Heart left ventricle (tissue), 16 donors: ENCODE results near the gene FGD4. TPM values are rescaled to one million over a fixed set of nuclear protein-coding genes. Genes with fewer than 3 reads are reported as not detected.

Experiments
- ATAC-seq, 4 donors: fragments of 200-7000 bp; cut with Tn5 transposase; one replicate each; pipeline ENCODE4 v1.9.1; 2020 to 2022; ENCODE audit warnings: moderate library complexity in 4 of 4, mild to moderate bottlenecking in 3 of 4, moderate number of reproducible peaks in 1 of 4
- DNase-seq, 5 donors: peaks; one replicate each; pipeline ENCODE4 v3.0.0-alpha.2; 2020
- H3K27ac ChIP-seq, 12 donors: fragments of 200-600 bp; sonication (generic) in 4 of 12; one replicate each; pipeline versions ENCODE4 v1.5.0 to v1.8.0; 2016 to 2022; ENCODE audit warnings: mild to moderate bottlenecking in 2 of 12
- H3K27me3 ChIP-seq, 9 donors: fragments of 200-600 bp; sonication (generic) in 2 of 9; one replicate each; pipeline versions ENCODE4 v1.5.1 to v1.8.0; 2016 to 2022; ENCODE audit warnings: mild to moderate bottlenecking in 3 of 9
- H3K36me3 ChIP-seq, 9 donors: fragments of 200-600 bp; sonication (generic) in 2 of 9; one replicate each; pipeline versions ENCODE4 v1.5.0 to v1.8.0; 2018 to 2022; ENCODE audit warnings: mild to moderate bottlenecking in 2 of 9
- H3K4me1 ChIP-seq, 12 donors: fragments of 200-600 bp; sonication (generic) in 4 of 12; one replicate each; pipeline versions ENCODE4 v1.5.0 to v1.8.0; 2016 to 2022; ENCODE audit warnings: mild to moderate bottlenecking in 3 of 12
- H3K4me3 ChIP-seq, 12 donors: fragments of 200-600 bp; sonication (generic) in 4 of 12; one replicate each; pipeline versions ENCODE4 v1.5.0 to v1.8.0; 2017 to 2022; ENCODE audit warnings: mild to moderate bottlenecking in 9 of 12, moderate library complexity in 4 of 12
- H3K9me3 ChIP-seq, 12 donors: fragments of 200-600 bp; sonication (generic) in 4 of 12; one replicate each; pipeline versions ENCODE4 v1.5.0 to v1.8.0; 2016 to 2022; ENCODE audit warnings: mild to moderate bottlenecking in 1 of 12
- CTCF ChIP-seq, 12 donors: fragments of 200-600 bp; sonication (generic) in 4 of 12; IDR thresholded peaks; one replicate each; pipeline versions ENCODE4 v1.5.0 to v1.8.0; 2018 to 2022; ENCODE audit warnings: antibody characterized with exemption in 12 of 12, mild to moderate bottlenecking in 5 of 12
- POLR2A ChIP-seq, 2 donors: fragments of 450-650 bp; IDR thresholded peaks; one replicate each; pipeline ENCODE4 v1.6.1; 2017; ENCODE audit warnings: antibody characterized with exemption in 2 of 2, mild to moderate bottlenecking in 2 of 2, moderate library complexity in 2 of 2
- WGBS, 4 donors: extraction: QIAGEN DNeasy Blood & Tissue Kit in 2 of 4; methylation state at CpG; one replicate each; pipeline versions ENCODE4 v1.1.5 to v1.1.7; 2013 to 2018; 5-methylcytosine and 5-hydroxymethylcytosine counted together
- intact Hi-C, 10 donors: fragments of 100-400 bp; cut with DNase I; formaldehyde crosslinking; loops; one replicate each; pipeline versions ENCODE4 v1.11.1 to v1.14.2; 2022
- polyA plus RNA-seq, 2 donors: library from polyadenylated mRNA; stranded (reverse); fragments of 200-250 nt; gene quantifications; one replicate each; pipeline ENCODE4 v1.2.3, GENCODE V29; 2013
- total RNA-seq, 9 donors: library from RNA; depleted of rRNA in 2 of 9; stranded (reverse); fragments of >200 nt in 2 of 9; fragmentation: NEBNext Ultra II Directional in 3 of 9; extraction: Animal tissue kit (Norgen Biotek cat#: 25700) in 3 of 9; gene quantifications; one replicate each; pipeline versions ENCODE4 v1.1.0 to v1.2.4, GENCODE V29; 2016 to 2023
- donor health status: ischemic (EF 13 %, LVEDD 7.1; RV severe dilation, severe dysfunction).
- donor health status: healthy with polysubstance abuse.
- donor health status: DM: no; HTN: yes; CAD: no.
- donor health status: DM: no; HTN: no; CAD: no.
- donor health status: ischemic (EF 25% LVEDD 6.9; RV normal size, moderate dysfunction).
- donor health status: ischemic (EF 25% LVEDD 5.7; RV mildly dilated, moderate dysfunction).
- donor health status: healthy.
- donor health status: DM: yes; HTN: yes; CAD: no.
- donor health status: ischemic (EF 35%, LVEDD 5.7; RV mildly dilated, moderate dysfunction).
- donor health status: nonischemic (EF 11% LVEDD 7.7; RV severe dilation, severe dysfunction).
- donor health status: DM: yes; HTN: yes; CAD: no.
- donor health status: PGD.
- donor health status: ischemic (EF 29% LVEDD 5.4; RV normal size, mild dysfunction).
- donor health status: nonischemic (EF 23%, LVEDD 6.1; RV moderate dilation, normal function).

FGD4 gene
- total and polyA plus RNA-seq, 11 donors: 4.5 to 36.8 (median 28.2) TPM

GRCh38 chr12:32435921-32436705, 36.8 kb downstream of the FGD4 start:
- Histone ChIP-seq H3K4me3 (no peak overlapping the region), H3K27ac (no peak overlapping the region), H3K4me1 (peaks cover 0 to 12% (median 4%) of the 10 kb centered on the region in 12 donors), H3K9me3 (no peaks in the 10 kb centered on the region), H3K36me3 (no peaks in the 10 kb centered on the region), H3K27me3 (no peaks in the 10 kb centered on the region)
- ATAC-seq (no peak), DNase-seq (no peak)
- TF ChIP-seq POLR2A (IDR thresholded peaks at IDR 0.05) (no peak), CTCF (IDR thresholded peaks at IDR 0.05) (no peak)
- 78 to 84% (median 80%) methylated on average over 7 of the region's 7 CpGs for WGBS, 4 donors
- intact Hi-C loops: no loop called here

- no peak for ATAC-seq
- Histone ChIP-seq H3K4me3 (no peak overlapping the region), H3K27me3 (no peaks in the 10 kb centered on the region), H3K36me3 (no peaks in the 10 kb centered on the region), H3K4me1 (peaks cover 0 to 12% (median 4%) of the 10 kb centered on the region in 12 donors), H3K9me3 (no peaks in the 10 kb centered on the region), H3K27ac (no peak overlapping the region)
- 77 to 80% (median 79%) methylated on average over 9 of the region's 9 CpGs for WGBS, 4 donors
- DNase-seq: no peak
- TF ChIP-seq CTCF (IDR thresholded peaks at IDR 0.05) (no peak), POLR2A (IDR thresholded peaks at IDR 0.05) (no peak)
- intact Hi-C loops: no loop called here
Measured at GRCh38 chr12:32437095-32437515, 37.7 kb downstream of the FGD4 start.

- 65 to 80% (median 73%) methylated on average over 9 of the region's 9 CpGs for WGBS, 4 donors
- intact Hi-C loops: loop anchor here in 1 of 10 donors (10.0 kb wide), 1 partner anchor 75 kb away; no protein-coding TSS in a partner anchor
- TF ChIP-seq POLR2A (IDR thresholded peaks at IDR 0.05) (no peak), CTCF (IDR thresholded peaks at IDR 0.05) (peak in 3 of 12 donors; percentile 10 to 30 (median 26))
- no peaks in the 10 kb centered on the region for H3K36me3 ChIP-seq
- no peaks in the 10 kb centered on the region for H3K27me3 ChIP-seq
- DNase-seq: no peak
- H3K27ac ChIP-seq: no peak overlapping the region
- no peaks in the 10 kb centered on the region for H3K9me3 ChIP-seq
- H3K4me1 ChIP-seq: peaks cover 0 to 19% (median 10%) of the 10 kb centered on the region in 12 donors
- peak in 1 of 4 donors; percentile 35 for ATAC-seq
- no peak overlapping the region for H3K4me3 ChIP-seq
Measured at GRCh38 chr12:32440120-32440865, 40.9 kb downstream of the FGD4 start.

- H3K27me3 ChIP-seq: no peaks in the 10 kb centered on the region
- WGBS, 4 donors: 95 to 99% (median 97%) methylated on average over 4 of the region's 4 CpGs
- no peak overlapping the region for H3K27ac ChIP-seq
- ATAC-seq (no peak), DNase-seq (no peak)
- peaks cover 0 to 39% (median 19%) of the 10 kb centered on the region in 12 donors for H3K4me1 ChIP-seq
- H3K4me3 ChIP-seq: no peak overlapping the region
- TF ChIP-seq CTCF (IDR thresholded peaks at IDR 0.05) (no peak), POLR2A (IDR thresholded peaks at IDR 0.05) (no peak)
- intact Hi-C loops: loop anchor here in 1 of 10 donors (10.0 kb wide), 1 partner anchor 79 kb away; no protein-coding TSS in a partner anchor
- H3K9me3 ChIP-seq: no peaks in the 10 kb centered on the region
- H3K36me3 ChIP-seq: no peaks in the 10 kb centered on the region
Measured at GRCh38 chr12:32443491-32443890, 44.1 kb downstream of the FGD4 start.
